Caki2 (cell line): ENCODE measurements around the gene EIF4H. TPM values are rescaled to one million over a fixed set of nuclear protein-coding genes. Genes with fewer than 3 reads are reported as not detected.
"Not testable (repeated sequence)": the region's sequence is repeated elsewhere in the genome, so short reads cannot be mapped to it uniquely, and the experiment has no call there.

Experiments
- DNase-seq: peaks from one replicate; pipeline ENCODE4 v3.0.0-alpha.2; 2015; ENCODE audit warnings: low read depth
- in situ Hi-C: cut with HindIII; loops from 2 replicates; pipeline ENCODE4 v1.10.0; 2016; ENCODE audit warnings: low sequenced_read_pairs, low pct_unique_long_range_greater_than_20kb, mixed read lengths
- total RNA-seq: library from RNA; depleted of rRNA; stranded (reverse); fragments of >200 nt; shearing (Covaris generic); gene quantifications from 2 replicates; pipeline ENCODE4 v1.2.3, GENCODE V29; 2014; ENCODE audit warnings: low replicate concordance

EIF4H gene
- total RNA-seq, 1 experiment from 2014 or later, result 380 TPM

- in situ Hi-C loops, result no loop called here
- DNase-seq, result no peak
Measured at GRCh38 chr7:74193913-74194312, 19.8 kb downstream of the EIF4H start.

GRCh38 chr7:74194686-74195085 is 20.5 kb downstream of the EIF4H start:
- DNase-seq, result no peak
- in situ Hi-C loops, result no loop called here

GRCh38 chr7:74195139-74195860 is 21.1 kb downstream of the EIF4H start:
- DNase-seq, in situ Hi-C loops: not testable (repeated sequence)

- in situ Hi-C loops, DNase-seq: not testable (repeated sequence)
Measured at GRCh38 chr7:74195968-74196654, 22.0 kb downstream of the EIF4H start.

GRCh38 chr7:74197449-74198124 is 23.4 kb downstream of the EIF4H start:
- no peak for DNase-seq
- in situ Hi-C loops, result no loop called here

- in situ Hi-C loops, result no loop called here
- no peak for DNase-seq
Measured at GRCh38 chr7:74199551-74200355, 25.6 kb downstream of the EIF4H start.

- peak; percentile 25 for DNase-seq
- in situ Hi-C loops, result no loop called here
Measured at GRCh38 chr7:74202841-74203556, 28.8 kb downstream of the EIF4H start.

- in situ Hi-C loops, result no loop called here
- no peak for DNase-seq
Measured at GRCh38 chr7:74203956-74204618, 29.9 kb downstream of the EIF4H start.

GRCh38 chr7:74206052-74206451 is 31.9 kb downstream of the EIF4H start:
- in situ Hi-C loops, DNase-seq: not testable (repeated sequence)

- DNase-seq, result peak; percentile 65
- in situ Hi-C loops, result no loop called here
Measured at GRCh38 chr7:74206589-74207120, 32.5 kb downstream of the EIF4H start.

- in situ Hi-C loops, result no loop called here
- no peak for DNase-seq
Measured at GRCh38 chr7:74207586-74207985, 33.4 kb downstream of the EIF4H start.

GRCh38 chr7:74208241-74208640 is 34.1 kb downstream of the EIF4H start:
- in situ Hi-C loops, DNase-seq: not testable (repeated sequence)

GRCh38 chr7:74212661-74213060 is 38.5 kb downstream of the EIF4H start:
- in situ Hi-C loops, result no loop called here
- DNase-seq, result no peak

GRCh38 chr7:74214816-74215630 is 40.9 kb downstream of the EIF4H start:
- DNase-seq, result no peak
- in situ Hi-C loops, result no loop called here

- in situ Hi-C loops, result no loop called here
- no peak for DNase-seq
Measured at GRCh38 chr7:74215921-74216320, 41.8 kb downstream of the EIF4H start.

- in situ Hi-C loops, result no loop called here
- no peak for DNase-seq
Measured at GRCh38 chr7:74216361-74216761, 42.2 kb downstream of the EIF4H start.
